IMR-90 (cell line): ENCODE results near the gene COG1. TPM values are rescaled to one million over a fixed set of nuclear protein-coding genes. Genes with fewer than 3 reads are reported as not detected.

ENCODE experiments used
- ATAC-seq: fragments of 200-7000 bp; cut with Tn5 transposase; 2 replicates; pipeline ENCODE4 v1.9.1; 2020; ENCODE audit warnings: low read depth, mild to moderate bottlenecking, moderate library complexity
- BruUV-seq: library from RNA; stranded (reverse); fragments of 400-500 nt; replicated peaks from 2 replicates; lab custom pipeline; 2021; lab: Mats Ljungman, UMichigan
- CTCF ChIA-PET: fragments of 300-600 bp; formaldehyde crosslinking; extraction: SDS; loops from one replicate; lab custom pipeline; 2021; ENCODE audit warnings: antibody characterized with exemption; lab: Yijun Ruan, JAX
- POLR2A ChIA-PET: fragments of 300-600 bp; sonication (Branson Sonifier 250); formaldehyde crosslinking; loops from one replicate; lab custom pipeline; 2022; ENCODE audit warnings: antibody characterized with exemption; ENCODE audit not compliant: unreplicated experiment; lab: Charles Lee
- DNase-seq: peaks from one replicate; pipeline ENCODE4 v3.0.0; 2013
- H2AFZ ChIP-seq: replicated peaks from 2 replicates; pipeline ENCODE3; 2013; ENCODE audit warnings: low read length, mild to moderate bottlenecking; ENCODE audit not compliant: poor library complexity
- H2AK5ac ChIP-seq: 2 replicates; pipeline ENCODE4 v1.6.1; 2013; ENCODE audit warnings: low read depth, low read length, inconsistent platforms
- H2AK9ac ChIP-seq: replicated peaks from 2 replicates; pipeline ENCODE3; 2013; ENCODE audit warnings: mild to moderate bottlenecking, low read depth, low read length, moderate library complexity; ENCODE audit not compliant: poor library complexity
- H2BK120ac ChIP-seq: 2 replicates; pipeline ENCODE4 v1.6.1; 2013; ENCODE audit warnings: low read depth, low read length, inconsistent platforms
- H2BK15ac ChIP-seq: 3 replicates; pipeline ENCODE4 v1.6.1; 2013; ENCODE audit warnings: low read depth, low read length, inconsistent platforms
- H2BK20ac ChIP-seq: 2 replicates; pipeline ENCODE4 v1.6.1; 2013; ENCODE audit warnings: low read depth, mild to moderate bottlenecking, inconsistent platforms, low read length, moderate library complexity
- H2BK5ac ChIP-seq: 2 replicates; pipeline ENCODE4 v1.6.1; 2013; ENCODE audit warnings: mild to moderate bottlenecking, low read depth, low read length, inconsistent platforms; ENCODE audit not compliant: poor library complexity, severe bottlenecking
- H3K14ac ChIP-seq: replicated peaks from 2 replicates; pipeline ENCODE4 v1.6.1; 2013; ENCODE audit warnings: low read depth, low read length, inconsistent platforms
- H3K18ac ChIP-seq: 2 replicates; pipeline ENCODE4 v1.6.1; 2013; ENCODE audit warnings: low read depth, low read length, control low read depth
- H3K23ac ChIP-seq: 2 replicates; pipeline ENCODE4 v1.6.1; 2013; ENCODE audit warnings: low read depth, low read length, inconsistent platforms
- H3K27ac ChIP-seq: 2 replicates; pipeline ENCODE4 v1.5.1; 2013; ENCODE audit warnings: mild to moderate bottlenecking, control low read depth, low read length; ENCODE audit not compliant: insufficient read depth
- H3K27me3 ChIP-seq: 2 replicates; pipeline ENCODE4 v1.6.1; 2013; ENCODE audit warnings: low read length; ENCODE audit not compliant: control insufficient read depth, insufficient read depth
- H3K36me3 ChIP-seq: 2 replicates; pipeline ENCODE4 v1.6.1; 2013; ENCODE audit warnings: low read length, mixed read lengths; ENCODE audit not compliant: control insufficient read depth, insufficient read depth
- H3K4ac ChIP-seq: 2 replicates; pipeline ENCODE4 v1.6.1; 2013; ENCODE audit warnings: low read depth, low read length, inconsistent platforms
- H3K4me1 ChIP-seq: 2 replicates; pipeline ENCODE4 v1.6.1; 2013; ENCODE audit warnings: low read length, mixed read lengths; ENCODE audit not compliant: control insufficient read depth, insufficient read depth
- H3K4me2 ChIP-seq: 2 replicates; pipeline ENCODE4 v1.6.1; 2013; ENCODE audit warnings: low read depth, mild to moderate bottlenecking, control low read depth, low read length, moderate library complexity
- H3K4me3 ChIP-seq: 2 replicates; pipeline ENCODE4 v1.5.1; 2013; ENCODE audit warnings: low read depth, mild to moderate bottlenecking, control low read depth, low read length, moderate library complexity; ENCODE audit not compliant: insufficient read depth
- H3K56ac ChIP-seq: 2 replicates; pipeline ENCODE4 v1.6.1; 2013; ENCODE audit warnings: low read length, inconsistent platforms; ENCODE audit not compliant: insufficient read depth; ENCODE audit errors: extremely low read depth
- H3K79me1 ChIP-seq, 2 experiments: 2 replicates each; pipeline ENCODE4 v1.6.1; 2013; ENCODE audit warnings: low read length in 2 of 2, inconsistent platforms in 1 of 2, low read depth in 1 of 2
- H3K9ac ChIP-seq: 2 replicates; pipeline ENCODE4 v1.6.1; 2013; ENCODE audit warnings: low read depth, low read length, control low read depth
- H3K9me1 ChIP-seq: 2 replicates; pipeline ENCODE4 v1.6.1; 2013; ENCODE audit warnings: low read length, inconsistent platforms; ENCODE audit not compliant: insufficient read depth
- H3K9me3 ChIP-seq: 2 replicates; pipeline ENCODE4 v1.6.1; 2013; ENCODE audit warnings: low read length; ENCODE audit not compliant: control insufficient read depth, insufficient read depth
- H4K20me1 ChIP-seq: 2 replicates; pipeline ENCODE4 v1.6.1; 2013; ENCODE audit warnings: low read length, inconsistent platforms; ENCODE audit not compliant: insufficient read depth
- H4K5ac ChIP-seq: 2 replicates; pipeline ENCODE4 v1.6.1; 2013; ENCODE audit warnings: mild to moderate bottlenecking, low read depth, low read length, control low read depth
- H4K8ac ChIP-seq, 2 experiments: 2 replicates each; pipeline ENCODE4 v1.6.1; 2013; ENCODE audit warnings: low read depth in 2 of 2, low read length in 2 of 2, control low read depth in 1 of 2, inconsistent platforms in 1 of 2
- H4K91ac ChIP-seq: 2 replicates; pipeline ENCODE4 v1.6.1; 2013; ENCODE audit warnings: low read depth, low read length, inconsistent platforms; ENCODE audit not compliant: insufficient read depth
- CHD1 ChIP-seq: IDR thresholded peaks from 2 replicates; pipeline ENCODE4 v1.6.1; 2012; ENCODE audit warnings: low read depth, low read length, improper control_type of control experiment
- CTCF ChIP-seq: conservative IDR thresholded peaks from 2 replicates; pipeline ENCODE4 v1.5.1; 2012; ENCODE audit warnings: mild to moderate bottlenecking, low read depth, low read length, improper control_type of control experiment
- FOS ChIP-seq: fragments of 150-350 bp; IDR thresholded peaks from 2 replicates; pipeline ENCODE4 v1.6.1; 2016; ENCODE audit warnings: low read depth, low read length
- MAFK ChIP-seq: IDR thresholded peaks from 2 replicates; pipeline ENCODE4 v1.6.1; 2012; ENCODE audit warnings: low read depth, low read length, improper control_type of control experiment
- MAZ ChIP-seq: IDR thresholded peaks from 2 replicates; pipeline ENCODE4 v1.6.1; 2012; ENCODE audit warnings: low read depth, mild to moderate bottlenecking, low read length, improper control_type of control experiment, moderate library complexity, borderline replicate concordance
- MXI1 ChIP-seq: IDR thresholded peaks from 2 replicates; pipeline ENCODE4 v1.6.1; 2012; ENCODE audit warnings: low read depth, mild to moderate bottlenecking, low read length, moderate library complexity, borderline replicate concordance
- NFE2L2 ChIP-seq: fragments of 150-350 bp; IDR thresholded peaks from 2 replicates; pipeline ENCODE4 v1.6.1; 2016; ENCODE audit warnings: low read depth, mild to moderate bottlenecking, low read length
- POLR2A ChIP-seq: IDR thresholded peaks from 2 replicates; pipeline ENCODE4 v1.6.1; 2012; ENCODE audit warnings: mild to moderate bottlenecking, low read depth, low read length
- RAD21 ChIP-seq: IDR thresholded peaks from 2 replicates; pipeline ENCODE4 v1.6.1; 2012; ENCODE audit warnings: low read length, improper control_type of control experiment
- RCOR1 ChIP-seq: IDR thresholded peaks from 2 replicates; pipeline ENCODE4 v1.6.1; 2012; ENCODE audit warnings: mild to moderate bottlenecking, low read length, improper control_type of control experiment; ENCODE audit not compliant: insufficient replicate concordance
- RFX5 ChIP-seq: IDR thresholded peaks from 2 replicates; pipeline ENCODE4 v1.8.0; 2012; ENCODE audit warnings: low read depth, mild to moderate bottlenecking, low read length, moderate library complexity
- USF2 ChIP-seq: fragments of 150-350 bp; IDR thresholded peaks from 2 replicates; pipeline ENCODE4 v1.6.1; 2017; ENCODE audit warnings: mild to moderate bottlenecking, antibody characterized with exemption, low read length, low read depth
- WGBS, 2 experiments: methylation state at CpG; one replicate each; pipeline versions ENCODE4 v1.1.5 to v1.1.7; 2013; ENCODE audit warnings: missing lambda C conversion rate in 2 of 2; ENCODE audit not compliant: insufficient read length in 1 of 2; ENCODE audit errors: extremely low coverage in 2 of 2; 5-methylcytosine and 5-hydroxymethylcytosine counted together
- dilution Hi-C: fragments of 300-500 bp; cut with HindIII; formaldehyde crosslinking; loops from one replicate; pipeline ENCODE4 v1.14.3; 2018; ENCODE audit warnings: low sequenced_read_pairs; ENCODE audit not compliant: unreplicated experiment
- in situ Hi-C: fragments of 300-500 bp; cut with MboI; formaldehyde crosslinking; loops from 3 replicates; pipeline ENCODE4 v1.14.3; 2019; ENCODE audit warnings: low sequenced_read_pairs, inconsistent platforms, mixed read lengths
- intact Hi-C: fragments of 100-400 bp; cut with micrococcal nuclease; formaldehyde crosslinking; loops from 2 replicates; pipeline ENCODE4 v1.10.0; 2022
- polyA plus RNA-seq, 3 experiments: library from polyadenylated mRNA; depleted of rRNA; stranded (reverse); fragments of >200 nt; gene quantifications; 2 replicates each; pipeline ENCODE4 v1.2.3, GENCODE V29; 2012; ENCODE audit warnings: low replicate concordance in 1 of 3
- total RNA-seq: library from RNA; depleted of rRNA; stranded (reverse); fragments of >200 nt; gene quantifications from 2 replicates; pipeline ENCODE4 v1.2.3, GENCODE V29; 2012

The COG1 gene
- total and polyA plus RNA-seq, 2 of the 4 experiments (the other 2 are of a cell fraction): 18.3 to 35.1 TPM

GRCh38 chr17:73197161-73197560 lies 4.3 kb downstream of the COG1 start:
- in situ Hi-C loops: no loop called here

More at GRCh38 chr17:73197161-73197560, 4.3 kb downstream of the COG1 start:
- no CpG with 5 or more reads among the region's 5 CpGs for WGBS, 2 experiments
- Histone ChIP-seq H2BK5ac (no peak overlapping the region), H2AK5ac (no peak overlapping the region), H4K5ac (no peak overlapping the region), H2BK20ac (no peak overlapping the region), H3K9me3 (no peaks in the 10 kb centered on the region), H3K14ac (no peak overlapping the region), H2AFZ (no peak overlapping the region), H4K91ac (no peak overlapping the region), H3K36me3 (peaks cover 58% of the 10 kb centered on the region), H3K56ac (no peak overlapping the region), H3K4me2 (no peak overlapping the region), H2BK120ac (no peak overlapping the region), H3K23ac (no peak overlapping the region), H2BK15ac (no peak overlapping the region), H3K4me1 (peaks cover 5% of the 10 kb centered on the region), H3K27me3 (no peaks in the 10 kb centered on the region), H4K8ac (no peak overlapping the region), H3K9me1 (peaks cover 20% of the 10 kb centered on the region), H3K4me3 (no peak overlapping the region), H3K79me1 (peaks cover 46 to 84% of the 10 kb centered on the region in 2 experiments), H2AK9ac (no peak overlapping the region), H3K18ac (no peak overlapping the region), H3K4ac (no peak overlapping the region), H3K27ac (no peak overlapping the region), H3K9ac (no peak overlapping the region), H4K20me1 (peaks cover 22% of the 10 kb centered on the region)
- no TSS peak for BruUV-seq
- dilution Hi-C loops (no loop called here), intact Hi-C loops (no loop called here)
- no peak for TF ChIP-seq RAD21
- TF ChIP-seq MAZ: no peak
- no peak for TF ChIP-seq CTCF
- TF ChIP-seq RFX5: no peak
- no peak for TF ChIP-seq NFE2L2
- TF ChIP-seq POLR2A: no peak
- no peak for TF ChIP-seq MXI1
- no peak for TF ChIP-seq MAFK
- no peak for TF ChIP-seq USF2
- no peak for TF ChIP-seq RCOR1
- no peak for TF ChIP-seq FOS
- no peak for TF ChIP-seq CHD1
- ATAC-seq: no peak
- POLR2A ChIA-PET: no interaction called here
- no peak for DNase-seq
- CTCF ChIA-PET: interaction anchor here (0.6 to 0.8 kb wide), 3 partner anchors 12 to 472 kb away, joined by 3 to 4 read pairs (median 3); no protein-coding TSS in a partner anchor
